Measurements from ENCODE around the gene ASGR1. TPM values are rescaled to one million over a fixed set of nuclear protein-coding genes. Genes with fewer than 3 reads are reported as not detected.

ASGR1 gene
- total and polyA plus RNA-seq, 2 of the 4 experiments (the other 2 are of a cell fraction) = 1.3 to 3.8 TPM

DNA sequence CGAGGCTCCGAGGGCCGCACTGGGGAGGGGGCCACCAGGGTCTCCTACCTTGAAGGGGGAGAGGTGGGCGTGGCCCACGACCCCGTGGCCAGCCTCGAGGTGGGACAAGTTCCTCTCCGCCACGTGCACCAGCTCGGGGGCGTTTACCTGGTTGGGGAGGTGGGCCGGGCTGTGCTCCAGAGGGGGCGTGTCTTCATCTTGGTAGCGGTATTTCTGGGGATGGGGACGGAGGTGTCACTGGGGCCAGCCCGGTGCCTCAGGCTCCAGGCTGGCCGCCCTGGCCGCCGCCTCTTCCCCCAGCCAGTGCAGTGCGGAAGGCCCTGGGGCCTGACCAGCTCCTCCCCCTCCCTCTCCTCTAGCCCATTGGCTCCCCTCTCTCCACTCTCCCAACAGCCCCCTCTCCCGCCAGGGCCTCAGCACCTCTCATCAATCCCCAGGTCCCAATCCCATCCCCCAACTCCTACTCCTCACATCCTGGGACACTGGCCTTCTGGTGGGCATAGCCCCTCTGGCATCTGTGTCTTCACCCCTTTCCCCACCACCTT, 28.9 kb upstream of the ASGR1 start:
- Histone ChIP-seq H3K4me1 (ENCODE audit: control insufficient read depth, insufficient read depth, low read length) (peaks cover 9% of the 10 kb centered on the region), H2BK15ac (ENCODE audit: low read depth, low read length) (no peak overlapping the region), H3K4ac (ENCODE audit: low read depth, low read length) (no peak overlapping the region), H3K36me3 (ENCODE audit: control insufficient read depth, insufficient read depth, low read length) (peaks cover 10% of the 10 kb centered on the region), H2BK5ac (ENCODE audit: low read depth, low read length, poor library complexity, severe bottlenecking) (no peak overlapping the region), H3K14ac (replicated peaks; ENCODE audit: low read depth, low read length) (no peak overlapping the region), H2AFZ (replicated peaks; ENCODE audit: low read length, poor library complexity) (no peak overlapping the region), H2BK20ac (ENCODE audit: low read depth, low read length) (no peak overlapping the region), H4K8ac (ENCODE audit: low read depth in 2 of 2, low read length in 2 of 2) (no peak overlapping the region), H3K79me1 (ENCODE audit: low read depth in 1 of 2, low read length in 2 of 2) (peaks cover 10 to 83% of the 10 kb centered on the region in 2 experiments), H4K20me1 (ENCODE audit: insufficient read depth, low read length) (peaks cover 62% of the 10 kb centered on the region), H3K27me3 (ENCODE audit: control insufficient read depth, insufficient read depth, low read length) (no peaks in the 10 kb centered on the region), H2AK5ac (ENCODE audit: low read depth, low read length) (no peak overlapping the region), H3K23ac (ENCODE audit: low read depth, low read length) (no peak overlapping the region), H4K5ac (ENCODE audit: low read depth, low read length) (no peak overlapping the region), H3K18ac (ENCODE audit: low read depth, low read length) (no peak overlapping the region), H3K4me2 (ENCODE audit: low read depth, low read length) (no peak overlapping the region), H2AK9ac (replicated peaks; ENCODE audit: low read depth, low read length, poor library complexity) (no peak overlapping the region), H3K56ac (ENCODE audit: extremely low read depth, insufficient read depth, low read length) (no peak overlapping the region), H4K91ac (ENCODE audit: insufficient read depth, low read depth, low read length) (no peak overlapping the region), H3K4me3 (ENCODE audit: insufficient read depth, low read depth, low read length) (no peak overlapping the region), H3K9me3 (ENCODE audit: control insufficient read depth, insufficient read depth, low read length) (no peaks in the 10 kb centered on the region), H2BK120ac (ENCODE audit: low read depth, low read length) (no peak overlapping the region), H3K27ac (ENCODE audit: insufficient read depth, low read length) (no peak overlapping the region), H3K9ac (ENCODE audit: low read depth, low read length) (no peak overlapping the region), H3K9me1 (ENCODE audit: insufficient read depth, low read length) (peaks cover 13% of the 10 kb centered on the region)
- CTCF ChIA-PET = no interaction called here
- BruUV-seq (replicated peaks) = no TSS peak
- 67% methylated on average over 10 of the region's 21 CpGs; no CpG with 5 or more reads in 1 of the 2 experiments for WGBS, 2 experiments (ENCODE audit: extremely low coverage in 2 of 2, insufficient read length in 1 of 2)
- in situ Hi-C loops (cut with MboI; ENCODE audit: low sequenced_read_pairs) = no loop called here
- dilution Hi-C loops (cut with HindIII; ENCODE audit: low sequenced_read_pairs, unreplicated experiment) = no loop called here
- ATAC-seq (ENCODE audit: low read depth) (no peak), DNase-seq (no peak)
- TF ChIP-seq MXI1 (IDR thresholded peaks at IDR 0.05; ENCODE audit: borderline replicate concordance, low read depth, low read length) (no peak), SMC3 (IDR thresholded peaks at IDR 0.05; ENCODE audit: low read depth, low read length) (no peak), BHLHE40 (IDR thresholded peaks at IDR 0.05; ENCODE audit: low read depth, low read length) (no peak), FOS (IDR thresholded peaks at IDR 0.05; ENCODE audit: low read depth, low read length) (no peak), CHD1 (IDR thresholded peaks at IDR 0.05; ENCODE audit: low read depth, low read length) (no peak), MAFK (IDR thresholded peaks at IDR 0.05; ENCODE audit: low read depth, low read length) (no peak), RCOR1 (IDR thresholded peaks at IDR 0.05; ENCODE audit: insufficient replicate concordance, low read length) (no peak), RAD21 (IDR thresholded peaks at IDR 0.05; ENCODE audit: low read length) (no peak), RFX5 (IDR thresholded peaks at IDR 0.05; ENCODE audit: low read depth, low read length) (no peak), CEBPB (IDR thresholded peaks at IDR 0.05; ENCODE audit: low read depth, low read length) (no peak)
- TF ChIP-seq, protein P1, sequence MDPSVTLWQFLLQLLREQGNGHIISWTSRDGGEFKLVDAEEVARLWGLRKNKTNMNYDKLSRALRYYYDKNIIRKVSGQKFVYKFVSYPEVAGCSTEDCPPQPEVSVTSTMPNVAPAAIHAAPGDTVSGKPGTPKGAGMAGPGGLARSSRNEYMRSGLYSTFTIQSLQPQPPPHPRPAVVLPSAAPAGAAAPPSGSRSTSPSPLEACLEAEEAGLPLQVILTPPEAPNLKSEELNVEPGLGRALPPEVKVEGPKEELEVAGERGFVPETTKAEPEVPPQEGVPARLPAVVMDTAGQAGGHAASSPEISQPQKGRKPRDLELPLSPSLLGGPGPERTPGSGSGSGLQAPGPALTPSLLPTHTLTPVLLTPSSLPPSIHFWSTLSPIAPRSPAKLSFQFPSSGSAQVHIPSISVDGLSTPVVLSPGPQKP (IDR thresholded peaks at IDR 0.05; ENCODE audit: borderline replicate concordance, low read depth, low read length) = no peak
- TF ChIP-seq, protein P2, sequence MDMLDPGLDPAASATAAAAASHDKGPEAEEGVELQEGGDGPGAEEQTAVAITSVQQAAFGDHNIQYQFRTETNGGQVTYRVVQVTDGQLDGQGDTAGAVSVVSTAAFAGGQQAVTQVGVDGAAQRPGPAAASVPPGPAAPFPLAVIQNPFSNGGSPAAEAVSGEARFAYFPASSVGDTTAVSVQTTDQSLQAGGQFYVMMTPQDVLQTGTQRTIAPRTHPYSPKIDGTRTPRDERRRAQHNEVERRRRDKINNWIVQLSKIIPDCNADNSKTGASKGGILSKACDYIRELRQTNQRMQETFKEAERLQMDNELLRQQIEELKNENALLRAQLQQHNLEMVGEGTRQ (IDR thresholded peaks at IDR 0.05; ENCODE audit: low read depth, low read length) = no peak
- TF ChIP-seq, protein P3, sequence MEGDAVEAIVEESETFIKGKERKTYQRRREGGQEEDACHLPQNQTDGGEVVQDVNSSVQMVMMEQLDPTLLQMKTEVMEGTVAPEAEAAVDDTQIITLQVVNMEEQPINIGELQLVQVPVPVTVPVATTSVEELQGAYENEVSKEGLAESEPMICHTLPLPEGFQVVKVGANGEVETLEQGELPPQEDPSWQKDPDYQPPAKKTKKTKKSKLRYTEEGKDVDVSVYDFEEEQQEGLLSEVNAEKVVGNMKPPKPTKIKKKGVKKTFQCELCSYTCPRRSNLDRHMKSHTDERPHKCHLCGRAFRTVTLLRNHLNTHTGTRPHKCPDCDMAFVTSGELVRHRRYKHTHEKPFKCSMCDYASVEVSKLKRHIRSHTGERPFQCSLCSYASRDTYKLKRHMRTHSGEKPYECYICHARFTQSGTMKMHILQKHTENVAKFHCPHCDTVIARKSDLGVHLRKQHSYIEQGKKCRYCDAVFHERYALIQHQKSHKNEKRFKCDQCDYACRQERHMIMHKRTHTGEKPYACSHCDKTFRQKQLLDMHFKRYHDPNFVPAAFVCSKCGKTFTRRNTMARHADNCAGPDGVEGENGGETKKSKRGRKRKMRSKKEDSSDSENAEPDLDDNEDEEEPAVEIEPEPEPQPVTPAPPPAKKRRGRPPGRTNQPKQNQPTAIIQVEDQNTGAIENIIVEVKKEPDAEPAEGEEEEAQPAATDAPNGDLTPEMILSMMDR (conservative IDR thresholded peaks at IDR 0.05; ENCODE audit: low read depth, low read length) = no peak
- POLR2A ChIA-PET (ENCODE audit: unreplicated experiment) = no interaction called here
- intact Hi-C loops (cut with micrococcal nuclease) = no loop called here
